Left cardiac atrium (tissue), 4 donors: ENCODE results near the gene HSPG2. TPM values are rescaled to one million over a fixed set of nuclear protein-coding genes. Genes with fewer than 3 reads are reported as not detected.
"Not testable (repeated sequence)": the region's sequence is repeated elsewhere in the genome, so short reads cannot be mapped to it uniquely, and the experiment has no call there.

Experiments
- ATAC-seq, 2 donors: fragments of 200-7000 bp; cut with Tn5 transposase; one replicate each; pipeline ENCODE4 v1.9.1; 2020; ENCODE audit warnings: mild to moderate bottlenecking in 2 of 2, moderate library complexity in 2 of 2
- DNase-seq: peaks from one replicate; pipeline ENCODE4 v3.0.0-alpha.2; 2020
- intact Hi-C, 2 donors: fragments of 100-400 bp; cut with DNase I; formaldehyde crosslinking; loops; one replicate each; pipeline versions ENCODE4 v1.14.1 to v1.15.1; 2022 to 2023
- long read RNA-seq: library from polyadenylated mRNA; unstranded; transcript quantifications from one replicate; pipeline ENCODE4 v2.0.0, GENCODE V29; 2021
- total RNA-seq, 2 donors: library from RNA; stranded (reverse); fragmentation: NEBNext Ultra II Directional; extraction: Animal tissue kit (Norgen Biotek cat#: 25700); gene quantifications; one replicate each; pipeline ENCODE4 v1.2.1, GENCODE V29; 2021
- donor health status: DM: no; HTN: yes; CAD: no.
- donor health status: DM: no; HTN: yes; CAD: no; lungs with severe emphysema.
- donor health status: DM: yes; HTN: yes; CAD: no.
- donor health status: Dilated cardiomyopathy.

HSPG2 gene
- total RNA-seq = 100 to 1,000 TPM; 307 to 608 TPM
- long read RNA-seq, partial matches to known transcripts = 52 of 108 reads
- long read RNA-seq, other reads (novel, unspliced or antisense) = 53 of 108 reads

GRCh38 chr1:21937034-21937371 lies at the start of gene HSPG2:
Gene HSPG2 (minus strand): TSS chr1:21937310. CDS start chr1:21937217, 93 bp downstream.
- ATAC-seq (no peak), DNase-seq (no peak)
- intact Hi-C loops = no loop called here

DNA sequence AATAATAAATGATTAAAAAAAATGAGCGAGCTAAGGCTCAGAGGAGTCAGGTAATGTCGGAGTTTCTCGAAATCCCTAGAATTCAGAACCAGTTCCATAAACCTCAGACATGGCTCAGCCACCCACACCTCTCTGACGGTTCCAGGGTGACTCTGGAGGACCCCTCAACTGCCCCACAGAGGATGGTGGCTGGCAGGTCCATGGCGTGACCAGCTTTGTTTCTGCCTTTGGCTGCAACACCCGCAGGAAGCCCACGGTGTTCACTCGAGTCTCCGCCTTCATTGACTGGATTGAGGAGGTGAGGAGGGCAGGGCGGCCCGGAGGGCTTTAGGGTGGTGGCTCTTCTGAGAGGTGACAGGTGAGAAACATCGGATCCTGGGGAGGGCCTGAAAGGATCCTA lies 49.3 kb upstream of the HSPG2 start:
- ATAC-seq, intact Hi-C loops, DNase-seq: not testable (repeated sequence)

DNA sequence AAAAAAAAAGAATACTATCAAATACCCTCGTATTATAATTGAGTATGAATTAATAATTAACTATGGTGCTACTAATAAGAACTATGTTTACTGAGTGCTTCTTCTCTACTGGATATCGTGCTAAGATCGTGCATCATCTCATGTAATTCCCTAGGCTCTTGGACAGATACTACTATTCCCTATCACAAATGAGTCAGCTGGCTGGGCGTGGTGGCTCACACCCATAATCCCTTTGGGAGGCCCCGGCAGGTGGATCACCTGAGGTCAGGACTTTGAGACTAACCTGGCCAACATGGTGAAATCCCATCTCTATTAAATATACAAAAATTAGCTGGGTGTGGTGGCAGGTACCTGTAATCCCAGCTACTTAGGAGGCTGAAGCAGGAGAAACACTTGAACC lies 48.8 kb upstream of the HSPG2 start:
- ATAC-seq = not testable (repeated sequence)

DNA sequence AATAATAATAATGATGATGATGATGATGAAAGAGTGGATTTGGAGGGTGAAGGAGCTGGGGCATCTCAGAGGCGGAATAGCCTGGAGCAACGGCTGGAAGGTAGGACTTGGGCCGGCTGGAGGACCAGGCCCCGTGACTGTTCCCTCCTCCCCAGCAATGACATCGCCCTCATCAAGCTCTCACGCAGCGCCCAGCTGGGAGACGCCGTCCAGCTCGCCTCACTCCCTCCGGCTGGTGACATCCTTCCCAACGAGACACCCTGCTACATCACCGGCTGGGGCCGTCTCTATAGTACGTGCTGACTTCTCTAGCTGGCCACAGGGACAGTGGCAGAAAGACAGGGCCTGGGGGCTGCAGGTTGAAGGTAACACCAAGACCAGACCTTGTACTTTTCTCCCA lies 46.4 kb upstream of the HSPG2 start:
- ATAC-seq, DNase-seq, intact Hi-C loops: not testable (repeated sequence)

More for the DNA sequence above, 48.8 kb upstream of the HSPG2 start:
- intact Hi-C loops, DNase-seq: not testable (repeated sequence)

- DNase-seq, intact Hi-C loops, ATAC-seq: not testable (repeated sequence)
These were observed 45.0 kb upstream of the HSPG2 start for GRCh38 chr1:21982122-21982521.

DNA sequence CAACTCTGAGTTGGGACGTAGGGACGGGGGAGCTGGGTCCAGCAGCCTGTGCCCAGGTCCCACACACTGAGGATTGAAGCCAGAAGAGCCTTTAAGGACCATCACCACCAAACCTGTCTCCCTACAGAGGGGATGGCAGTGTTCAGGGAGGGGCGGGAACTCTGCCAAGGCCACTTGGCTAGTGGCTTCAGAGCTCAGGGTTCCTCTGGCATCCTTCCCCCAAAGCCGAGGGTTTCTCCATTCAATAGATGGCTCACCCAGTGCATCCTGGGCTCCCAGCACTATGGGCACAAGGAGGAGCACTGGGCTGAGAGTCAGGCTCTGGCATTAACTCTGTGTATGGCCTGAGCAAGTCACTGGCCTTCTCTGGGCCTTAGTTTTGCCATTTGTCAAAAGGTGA lies 44.1 kb upstream of the HSPG2 start:
- DNase-seq, ATAC-seq, intact Hi-C loops: not testable (repeated sequence)

DNA sequence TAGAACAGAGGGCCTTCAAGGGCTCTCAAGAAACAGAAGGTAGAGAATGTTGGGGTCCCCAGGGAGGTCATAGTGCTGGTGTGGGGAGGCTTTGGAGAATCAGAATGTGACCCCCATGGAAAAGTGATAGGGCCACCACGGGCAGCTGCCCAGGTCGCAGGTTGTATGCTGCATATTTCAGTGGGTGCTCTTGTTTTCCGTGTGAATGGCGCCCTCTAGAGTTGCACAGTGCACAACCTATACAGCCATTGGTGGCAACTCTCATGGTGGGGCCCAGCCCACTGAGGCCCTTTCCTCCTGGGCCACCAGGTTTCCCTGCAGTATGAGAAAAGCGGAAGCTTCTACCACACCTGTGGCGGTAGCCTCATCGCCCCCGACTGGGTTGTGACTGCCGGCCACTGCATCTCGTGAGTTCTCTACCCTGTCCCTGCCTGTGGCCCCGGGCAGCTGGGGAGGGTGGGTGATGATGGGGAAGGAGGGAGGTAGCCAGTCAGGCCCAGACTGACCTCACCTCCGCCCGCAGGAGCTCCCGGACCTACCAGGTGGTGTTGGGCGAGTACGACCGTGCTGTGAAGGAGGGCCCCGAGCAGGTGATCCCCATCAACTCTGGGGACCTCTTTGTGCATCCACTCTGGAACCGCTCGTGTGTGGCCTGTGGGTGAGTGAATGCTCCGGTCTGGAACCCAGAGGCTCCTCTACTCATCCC lies 43.6 kb upstream of the HSPG2 start:
- DNase-seq, intact Hi-C loops: not testable (repeated sequence)
- ATAC-seq = peak in 1 of 2 donors; percentile 53

DNA sequence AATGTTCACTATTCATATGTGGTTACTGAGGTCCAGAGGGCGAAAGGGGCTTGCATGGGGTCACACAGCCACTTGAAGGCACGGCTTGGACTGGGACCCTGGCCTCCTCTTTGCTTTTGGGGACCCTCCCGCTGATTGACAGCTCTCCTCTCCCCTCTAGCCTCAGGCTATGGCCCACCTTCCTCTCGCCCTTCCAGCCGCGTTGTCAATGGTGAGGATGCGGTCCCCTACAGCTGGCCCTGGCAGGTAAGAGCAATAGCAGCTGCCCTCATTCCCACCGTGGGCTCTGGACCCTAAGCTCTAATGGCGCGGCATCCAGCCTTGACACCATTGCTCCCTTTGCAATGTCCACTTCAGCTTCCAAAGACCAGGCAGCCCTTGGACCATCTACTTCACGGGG lies 41.1 kb upstream of the HSPG2 start:
- DNase-seq, ATAC-seq, intact Hi-C loops: not testable (repeated sequence)

DNA sequence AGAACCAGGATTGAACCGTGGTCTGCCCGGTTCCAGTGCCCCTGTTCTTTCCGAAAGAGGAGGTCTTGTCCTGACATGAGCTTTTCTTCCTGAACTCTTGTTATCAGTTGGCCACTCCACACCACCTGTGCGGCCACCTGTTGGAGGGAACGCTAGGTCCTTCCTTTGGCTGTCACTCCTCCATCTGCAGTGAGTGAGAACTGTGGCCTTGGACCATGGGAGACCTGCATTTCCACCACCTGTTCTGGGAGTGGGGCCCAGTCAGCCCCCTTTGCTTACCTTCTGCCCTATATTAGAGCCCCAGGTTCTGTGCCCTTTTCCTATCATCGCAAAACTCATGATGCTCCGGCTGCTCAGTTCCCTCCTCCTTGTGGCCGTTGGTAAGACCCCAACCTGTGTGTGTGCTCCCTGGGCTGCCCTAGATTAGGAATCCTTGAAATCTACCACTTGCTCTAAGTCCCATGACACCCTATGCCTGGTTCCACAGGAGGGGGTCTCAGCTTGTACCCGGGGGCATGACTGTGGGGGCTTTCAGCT lies 39.7 kb upstream of the HSPG2 start, which contains the start of gene CELA3B:
CELA3B (plus strand) TSS at position 320 of the 537 bp plus-strand sequence; CDS start at position 338, 18 bp downstream.
- ATAC-seq, DNase-seq, intact Hi-C loops: not testable (repeated sequence)

DNA sequence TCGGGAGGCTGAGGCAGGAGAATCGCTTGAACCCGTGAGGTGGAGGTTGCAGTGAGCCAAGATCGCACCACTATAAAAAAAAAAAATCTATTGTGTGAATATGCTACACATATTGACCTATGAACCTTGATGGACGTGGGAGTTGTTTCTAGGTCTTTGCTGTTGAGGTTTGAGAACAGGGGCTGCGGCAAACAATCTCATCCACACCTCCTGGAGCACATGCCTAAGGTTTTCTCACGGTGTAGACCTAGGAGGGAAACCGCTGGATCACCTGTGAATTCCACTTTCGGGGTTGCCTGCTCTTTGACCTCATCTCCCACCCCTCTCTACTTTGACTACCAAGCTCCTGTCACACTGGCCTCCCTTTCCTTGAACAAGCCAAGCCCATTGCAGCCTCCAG lies 38.2 kb upstream of the HSPG2 start:
- ATAC-seq, DNase-seq, intact Hi-C loops: not testable (repeated sequence)

DNA sequence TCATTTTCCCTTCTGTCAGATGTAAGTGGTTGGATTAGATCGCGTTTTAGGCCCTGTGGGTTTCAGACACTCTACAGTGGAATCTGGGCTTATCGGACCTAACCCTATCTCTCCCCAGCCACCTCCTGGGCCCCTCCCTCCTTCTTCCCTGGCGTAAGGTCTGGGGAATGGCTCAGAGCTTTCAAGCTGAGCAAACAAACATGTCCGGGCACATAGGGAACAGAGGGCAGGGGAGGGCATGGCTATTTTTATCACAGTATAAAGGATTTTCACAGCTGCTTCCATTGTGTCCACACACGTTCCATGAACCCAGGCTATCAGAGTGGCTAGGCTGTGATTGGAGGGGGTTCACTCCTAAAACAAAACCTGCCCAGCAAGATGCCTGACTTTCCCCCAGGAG lies 37.6 kb upstream of the HSPG2 start:
- DNase-seq (peak; percentile 47), ATAC-seq (peak; percentile 87 to 94)
- intact Hi-C loops = not testable (repeated sequence)

- DNase-seq, ATAC-seq, intact Hi-C loops: not testable (repeated sequence)
These were observed 36.8 kb upstream of the HSPG2 start for GRCh38 chr1:21973948-21974347.

- DNase-seq, ATAC-seq, intact Hi-C loops: not testable (repeated sequence)
These were observed 35.9 kb upstream of the HSPG2 start for GRCh38 chr1:21972973-21973441.

- ATAC-seq, DNase-seq, intact Hi-C loops: not testable (repeated sequence)
These were observed 33.4 kb upstream of the HSPG2 start for GRCh38 chr1:21970523-21970922.

GRCh38 chr1:21969066-21969465 lies 32.0 kb upstream of the HSPG2 start:
- intact Hi-C loops = loop anchor here in 1 of 2 donors (10.0 kb wide), 1 partner anchor 74 kb away; no protein-coding TSS in a partner anchor
- DNase-seq, ATAC-seq: not testable (repeated sequence)

GRCh38 chr1:21967216-21967615 lies 30.1 kb upstream of the HSPG2 start:
- not testable (repeated sequence) for DNase-seq, ATAC-seq
- intact Hi-C loops = loop anchor here in 1 of 2 donors (10.0 kb wide), 1 partner anchor 72 kb away; no protein-coding TSS in a partner anchor

DNA sequence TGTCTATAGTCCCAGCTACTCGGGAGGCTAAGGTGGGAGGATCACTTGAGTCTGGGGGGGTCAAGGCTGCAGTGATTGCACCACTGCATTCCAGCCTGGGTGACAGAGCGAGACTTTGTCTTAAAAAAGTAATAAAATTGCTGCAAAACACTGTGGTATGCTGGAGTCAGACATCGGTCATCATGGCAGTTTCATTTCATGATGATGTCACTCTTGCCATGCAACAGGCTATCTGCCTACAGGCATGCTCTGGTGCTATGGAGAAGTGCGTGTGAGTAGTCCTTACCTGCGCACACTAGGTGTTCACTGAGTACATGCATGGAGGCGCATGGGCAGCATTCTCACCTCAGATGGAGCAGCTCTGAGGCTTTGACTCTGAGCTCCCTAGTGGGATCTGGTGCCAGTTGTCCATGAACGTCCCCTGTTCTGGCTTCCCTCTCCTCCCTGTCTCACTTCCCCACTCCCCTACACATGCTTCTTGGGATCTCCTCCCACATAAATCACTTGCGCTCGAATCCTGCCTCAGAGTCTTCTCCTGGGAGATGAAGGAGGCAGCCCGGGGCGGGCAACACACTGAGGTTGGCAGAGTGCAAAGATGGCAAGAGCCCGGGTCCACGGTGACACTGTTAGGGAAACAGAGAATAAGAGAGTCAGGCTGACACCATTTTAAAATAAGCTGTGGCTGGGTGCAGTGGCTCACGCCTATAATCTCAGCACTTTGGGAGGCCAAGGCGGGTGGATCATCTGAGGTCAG lies 29.3 kb upstream of the HSPG2 start:
- intact Hi-C loops = loop anchor here in 1 of 2 donors (10.0 kb wide), 1 partner anchor 72 kb away; no protein-coding TSS in a partner anchor

GRCh38 chr1:21963477-21964217 lies 26.5 kb upstream of the HSPG2 start:
- intact Hi-C loops = loop anchor here (5.0 to 10.0 kb wide), 2 partner anchors 69 to 96 kb away; no protein-coding TSS in a partner anchor
- peak; percentile 89 to 91 for ATAC-seq
- peak; percentile 78 for DNase-seq

More for the DNA sequence above, 29.3 kb upstream of the HSPG2 start:
- ATAC-seq (no peak), DNase-seq (no peak)
